GM19238 (cell line): ENCODE measurements around the gene UHMK1.

Experiments
- DNase-seq: peaks from one replicate; pipeline ENCODE4 v3.0.0; 2011; ENCODE audit warnings: low spot score; ENCODE audit not compliant: insufficient read length

UHMK1 gene

GRCh38 chr1:162530307-162530987 lies 32.8 kb downstream of the UHMK1 start:
- DNase-seq = peak; percentile 28

- DNase-seq = no peak
Measured at GRCh38 chr1:162530988-162531319, 33.3 kb downstream of the UHMK1 start.

GRCh38 chr1:162535501-162535900 lies 37.9 kb downstream of the UHMK1 start:
- no peak for DNase-seq

GRCh38 chr1:162536511-162536910 lies 38.9 kb downstream of the UHMK1 start:
- DNase-seq = no peak

- DNase-seq = no peak
Measured at GRCh38 chr1:162537216-162537615, 39.6 kb downstream of the UHMK1 start.

- no peak for DNase-seq
Measured at GRCh38 chr1:162538815-162539431, 41.3 kb downstream of the UHMK1 start.

- no peak for DNase-seq
Measured at GRCh38 chr1:162541619-162542141, 44.1 kb downstream of the UHMK1 start.

GRCh38 chr1:162543228-162543627 lies 45.6 kb downstream of the UHMK1 start:
- no peak for DNase-seq

GRCh38 chr1:162548170-162548569 lies 50.6 kb downstream of the UHMK1 start:
- no peak for DNase-seq

GRCh38 chr1:162549001-162549400 lies 51.4 kb downstream of the UHMK1 start:
- no peak for DNase-seq

GRCh38 chr1:162550925-162551324 lies 53.3 kb downstream of the UHMK1 start:
- no peak for DNase-seq

GRCh38 chr1:162551969-162552683 lies 54.5 kb downstream of the UHMK1 start:
- no peak for DNase-seq

- no peak for DNase-seq
Measured at GRCh38 chr1:162552684-162553252, 55.1 kb downstream of the UHMK1 start.

- DNase-seq = no peak
Measured at GRCh38 chr1:162554258-162554657, 56.6 kb downstream of the UHMK1 start.

GRCh38 chr1:162557536-162557935 lies 59.9 kb downstream of the UHMK1 start:
- DNase-seq = no peak

- no peak for DNase-seq
Measured at GRCh38 chr1:162560303-162561036, 62.9 kb downstream of the UHMK1 start.

GRCh38 chr1:162561037-162561615 lies 63.5 kb downstream of the UHMK1 start:
- peak; percentile 85 for DNase-seq

- DNase-seq = no peak
Measured at GRCh38 chr1:162561616-162562469, 64.2 kb downstream of the UHMK1 start, which contains the start of gene UAP1. Gene UAP1, plus strand, starts transcription at chr1:162561722. Its CDS starts 4,347 bp downstream, at chr1:162566069.

GRCh38 chr1:162562470-162562828 lies 64.8 kb downstream of the UHMK1 start:
- DNase-seq = no peak

GRCh38 chr1:162564762-162565218 lies 67.2 kb downstream of the UHMK1 start:
- no peak for DNase-seq
